ENCODE data around the gene MTMR3. TPM values are rescaled to one million over a fixed set of nuclear protein-coding genes. Genes with fewer than 3 reads are reported as not detected.

Gene MTMR3
- total RNA-seq, 2 experiments from 2014 or later, result 17.6 to 22.2 TPM

DNA sequence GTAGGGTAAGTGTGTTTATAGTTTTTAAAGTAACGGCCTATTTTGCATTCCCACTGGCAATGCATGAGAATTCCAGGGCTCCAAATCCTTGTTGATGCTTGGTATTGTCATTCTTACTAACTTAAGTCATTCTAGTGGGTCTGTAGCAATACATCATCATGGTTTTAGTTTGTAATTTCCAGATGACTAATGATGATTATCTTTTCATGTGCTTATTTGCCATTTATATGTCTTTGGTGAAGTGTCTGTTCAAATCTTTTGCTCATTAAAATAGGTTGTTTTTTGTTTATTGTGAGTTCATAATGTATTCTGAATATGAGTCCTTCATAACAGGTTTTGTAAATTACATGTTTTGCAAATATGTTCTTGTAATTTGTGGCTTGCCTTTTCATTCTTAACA lies 31.2 kb downstream of the MTMR3 start:
- CTCF ChIA-PET (ENCODE audit: unreplicated experiment), result no interaction called here
- Histone ChIP-seq H3K4me2 (ENCODE audit: low read length) (no peak overlapping the region), H3K9me3 (ENCODE audit: low read length) (no peaks in the 10 kb centered on the region), H4K20me1 (ENCODE audit: insufficient read depth, low read length) (0 out of 2 replicates have a peak, but pooled peaks cover 13% of the 10 kb centered on the region), H3K36me3 (ENCODE audit: insufficient read depth, low read length) (no peaks in the 10 kb centered on the region), H3K27ac (ENCODE audit: low read depth, low read length, poor library complexity, severe bottlenecking) (no peak overlapping the region), H3K4me3 (ENCODE audit: low read depth, low read length, poor library complexity, severe bottlenecking) (no peak overlapping the region), H2AFZ (ENCODE audit: low read length) (no peak overlapping the region), H3K4me1 (ENCODE audit: insufficient read depth, low read length, poor library complexity, severe bottlenecking) (peaks cover 4% of the 10 kb centered on the region), H3K9me2 (ENCODE audit: insufficient read depth, low read length) (no peaks in the 10 kb centered on the region), H3K79me2 (ENCODE audit: insufficient read depth, low read depth, low read length) (no peaks in the 10 kb centered on the region; the same call in 1 of the 2 replicates)
- intact Hi-C loops (cut with micrococcal nuclease; ENCODE audit: unreplicated experiment), result no loop called here
- no peak for DNase-seq (ENCODE audit: low spot score)
- BruUV-seq (replicated peaks), result no TSS peak
- TF ChIP-seq, protein P1, sequence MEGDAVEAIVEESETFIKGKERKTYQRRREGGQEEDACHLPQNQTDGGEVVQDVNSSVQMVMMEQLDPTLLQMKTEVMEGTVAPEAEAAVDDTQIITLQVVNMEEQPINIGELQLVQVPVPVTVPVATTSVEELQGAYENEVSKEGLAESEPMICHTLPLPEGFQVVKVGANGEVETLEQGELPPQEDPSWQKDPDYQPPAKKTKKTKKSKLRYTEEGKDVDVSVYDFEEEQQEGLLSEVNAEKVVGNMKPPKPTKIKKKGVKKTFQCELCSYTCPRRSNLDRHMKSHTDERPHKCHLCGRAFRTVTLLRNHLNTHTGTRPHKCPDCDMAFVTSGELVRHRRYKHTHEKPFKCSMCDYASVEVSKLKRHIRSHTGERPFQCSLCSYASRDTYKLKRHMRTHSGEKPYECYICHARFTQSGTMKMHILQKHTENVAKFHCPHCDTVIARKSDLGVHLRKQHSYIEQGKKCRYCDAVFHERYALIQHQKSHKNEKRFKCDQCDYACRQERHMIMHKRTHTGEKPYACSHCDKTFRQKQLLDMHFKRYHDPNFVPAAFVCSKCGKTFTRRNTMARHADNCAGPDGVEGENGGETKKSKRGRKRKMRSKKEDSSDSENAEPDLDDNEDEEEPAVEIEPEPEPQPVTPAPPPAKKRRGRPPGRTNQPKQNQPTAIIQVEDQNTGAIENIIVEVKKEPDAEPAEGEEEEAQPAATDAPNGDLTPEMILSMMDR (conservative IDR thresholded peaks at IDR 0.05; ENCODE audit: low read length), result no peak
- TF ChIP-seq EZH2phosphoT487 (IDR thresholded peaks at IDR 0.05; ENCODE audit: borderline replicate concordance, low read depth, low read length), result no peak
- POLR2A ChIA-PET, result interaction anchor here (0.7 kb wide), 1 partner anchor 53 kb away, joined by 3 read pairs; no protein-coding TSS in a partner anchor

DNA sequence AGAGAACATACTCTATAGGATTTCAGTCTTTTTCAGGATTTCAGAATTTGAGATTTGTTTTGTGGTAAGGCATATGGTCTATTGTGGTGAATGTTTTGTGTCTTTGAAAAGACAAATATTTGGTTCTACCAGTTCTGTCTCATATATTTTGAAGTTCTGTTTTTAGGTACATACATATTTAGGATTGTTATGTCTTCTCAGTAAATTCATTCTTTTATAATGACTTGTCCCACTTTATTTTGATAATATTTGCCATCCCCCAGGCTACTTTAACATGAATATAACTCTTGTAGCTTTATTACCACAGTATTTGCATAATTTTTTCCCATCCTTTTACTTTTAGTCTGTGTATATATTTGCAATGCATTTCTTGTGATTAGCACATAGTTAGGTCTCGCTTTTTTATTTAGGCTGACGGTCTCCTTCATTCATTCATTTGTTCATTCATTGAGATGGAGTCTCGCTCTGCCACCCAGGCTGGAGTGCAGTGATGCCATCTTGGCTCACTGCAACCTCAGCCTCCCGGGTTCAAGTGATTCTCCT lies 32.1 kb downstream of the MTMR3 start:
- POLR2A ChIA-PET, result no interaction called here

More for the DNA sequence above, 32.1 kb downstream of the MTMR3 start:
- Histone ChIP-seq H3K4me2 (ENCODE audit: low read length) (no peak overlapping the region), H3K27ac (ENCODE audit: low read depth, low read length, poor library complexity, severe bottlenecking) (no peak overlapping the region), H3K4me1 (ENCODE audit: insufficient read depth, low read length, poor library complexity, severe bottlenecking) (peaks cover 4% of the 10 kb centered on the region), H3K9me2 (ENCODE audit: insufficient read depth, low read length) (no peaks in the 10 kb centered on the region), H3K79me2 (ENCODE audit: insufficient read depth, low read depth, low read length) (no peaks in the 10 kb centered on the region), H3K4me3 (ENCODE audit: low read depth, low read length, poor library complexity, severe bottlenecking) (no peak overlapping the region), H4K20me1 (ENCODE audit: insufficient read depth, low read length) (0 out of 2 replicates have a peak, but pooled peaks cover 15% of the 10 kb centered on the region), H3K36me3 (ENCODE audit: insufficient read depth, low read length) (no peaks in the 10 kb centered on the region), H2AFZ (ENCODE audit: low read length) (no peak overlapping the region), H3K9me3 (ENCODE audit: low read length) (no peaks in the 10 kb centered on the region)
- BruUV-seq (replicated peaks), result no TSS peak
- no peak for DNase-seq (ENCODE audit: low spot score)
- no peak for TF ChIP-seq EZH2phosphoT487 (IDR thresholded peaks at IDR 0.05; ENCODE audit: borderline replicate concordance, low read depth, low read length)
- TF ChIP-seq, protein P1 (conservative IDR thresholded peaks at IDR 0.05; ENCODE audit: low read length), result no peak
- CTCF ChIA-PET (ENCODE audit: unreplicated experiment), result no interaction called here
- intact Hi-C loops (cut with micrococcal nuclease; ENCODE audit: unreplicated experiment), result no loop called here

Measured in OCI-LY7 (cell line).